ENCODE data around the gene OR2T29.

OR2T29 gene

GRCh38 chr1:248590055-248590454, 27.5 kb upstream of the OR2T29 start:
- Histone ChIP-seq H3K18ac (ENCODE audit: low read length) (no peak overlapping the region), H3K36me3 (replicated peaks in 1 of 2; ENCODE audit: control insufficient read depth in 2 of 2, insufficient read depth in 2 of 2, low read length in 2 of 2) (no peaks in the 10 kb centered on the region), H2AK5ac (ENCODE audit: low read depth, low read length) (no peak overlapping the region), H3K4me2 (ENCODE audit: insufficient read depth, low read length, poor library complexity, severe bottlenecking) (no peak overlapping the region), H3K14ac (ENCODE audit: low read length) (no peak overlapping the region), H4K8ac (ENCODE audit: low read depth, low read length) (no peak overlapping the region), H2BK5ac (ENCODE audit: low read length) (no peak overlapping the region), H2BK15ac (ENCODE audit: low read length) (no peak overlapping the region), H3K4me1 (ENCODE audit: control insufficient read depth in 2 of 2, insufficient read depth in 1 of 2, low read depth in 1 of 2, low read length in 2 of 2) (no peaks in the 10 kb centered on the region), H3K9ac (ENCODE audit: low read depth, low read length, poor library complexity) (no peak overlapping the region), H3K27me3 (ENCODE audit: control insufficient read depth in 3 of 3, insufficient read depth in 3 of 3, low read depth in 1 of 3, low read length in 3 of 3) (no peaks in the 10 kb centered on the region), H3K4ac (ENCODE audit: low read length) (no peak overlapping the region), H3K4me3 (ENCODE audit: low read length in 2 of 2) (peak overlapping the region in 1 of 2 donors; percentile 58), H2BK120ac (ENCODE audit: low read depth, low read length) (no peak overlapping the region), H4K91ac (ENCODE audit: low read depth, low read length, poor library complexity) (no peak overlapping the region), H2BK12ac (ENCODE audit: low read length) (no peak overlapping the region), H3K27ac (replicated peaks; ENCODE audit: low read length) (no peak overlapping the region), H3K79me1 (ENCODE audit: low read depth, low read length) (no peaks in the 10 kb centered on the region), H3K23ac (ENCODE audit: low read depth, low read length, poor library complexity) (no peak overlapping the region), H2AFZ (ENCODE audit: low read length) (no peak overlapping the region), H3K9me3 (replicated peaks in 1 of 2; ENCODE audit: control insufficient read depth in 2 of 2, insufficient read depth in 1 of 2, low read depth in 1 of 2, low read length in 2 of 2) (peaks cover 0 to 16% of the 10 kb centered on the region in 2 donors)
- WGBS, 2 donors (ENCODE audit: extremely low coverage in 2 of 2, insufficient read length in 2 of 2, insufficient replicate concordance in 1 of 2) = no CpG with 5 or more reads among the region's 17 CpGs
- no peak for DNase-seq (ENCODE audit: low spot score)

- Histone ChIP-seq H3K79me1 (ENCODE audit: low read depth, low read length) (no peaks in the 10 kb centered on the region), H3K4me3 (ENCODE audit: low read length in 2 of 2) (no peak overlapping the region), H3K4me1 (ENCODE audit: control insufficient read depth in 2 of 2, insufficient read depth in 1 of 2, low read depth in 1 of 2, low read length in 2 of 2) (no peaks in the 10 kb centered on the region), H3K27ac (replicated peaks; ENCODE audit: low read length) (no peak overlapping the region), H4K8ac (ENCODE audit: low read depth, low read length) (no peak overlapping the region), H3K9me3 (replicated peaks in 1 of 2; ENCODE audit: control insufficient read depth in 2 of 2, insufficient read depth in 1 of 2, low read depth in 1 of 2, low read length in 2 of 2) (peaks cover 0 to 16% of the 10 kb centered on the region in 2 donors), H3K18ac (ENCODE audit: low read length) (no peak overlapping the region), H3K4ac (ENCODE audit: low read length) (no peak overlapping the region), H2BK120ac (ENCODE audit: low read depth, low read length) (no peak overlapping the region), H3K4me2 (ENCODE audit: insufficient read depth, low read length, poor library complexity, severe bottlenecking) (no peak overlapping the region), H4K91ac (ENCODE audit: low read depth, low read length, poor library complexity) (no peak overlapping the region), H2BK12ac (ENCODE audit: low read length) (no peak overlapping the region), H3K14ac (ENCODE audit: low read length) (no peak overlapping the region), H3K36me3 (replicated peaks in 1 of 2; ENCODE audit: control insufficient read depth in 2 of 2, insufficient read depth in 2 of 2, low read length in 2 of 2) (no peaks in the 10 kb centered on the region), H2BK15ac (ENCODE audit: low read length) (no peak overlapping the region), H2AFZ (ENCODE audit: low read length) (no peak overlapping the region), H3K23ac (ENCODE audit: low read depth, low read length, poor library complexity) (no peak overlapping the region), H2AK5ac (ENCODE audit: low read depth, low read length) (no peak overlapping the region), H3K27me3 (ENCODE audit: control insufficient read depth in 3 of 3, insufficient read depth in 3 of 3, low read depth in 1 of 3, low read length in 3 of 3) (no peaks in the 10 kb centered on the region), H3K9ac (ENCODE audit: low read depth, low read length, poor library complexity) (no peak overlapping the region), H2BK5ac (ENCODE audit: low read length) (no peak overlapping the region)
- DNase-seq (ENCODE audit: low spot score) = no peak
- no CpG with 5 or more reads among the region's 3 CpGs for WGBS, 2 donors (ENCODE audit: extremely low coverage in 2 of 2, insufficient read length in 2 of 2, insufficient replicate concordance in 1 of 2)
Measured at GRCh38 chr1:248589334-248589733, 26.8 kb upstream of the OR2T29 start.

GRCh38 chr1:248585266-248585665, 22.7 kb upstream of the OR2T29 start:
- no peak overlapping the region for H2BK5ac ChIP-seq (ENCODE audit: low read length)
- no peak overlapping the region for H2AFZ ChIP-seq (ENCODE audit: low read length)
- DNase-seq (ENCODE audit: low spot score) = no peak
- H3K27ac ChIP-seq (replicated peaks; ENCODE audit: low read length) = no peak overlapping the region
- WGBS, 2 donors (ENCODE audit: extremely low coverage in 2 of 2, insufficient read length in 2 of 2, insufficient replicate concordance in 1 of 2) = no CpG with 5 or more reads among the region's 3 CpGs
- no peaks in the 10 kb centered on the region for H3K27me3 ChIP-seq (ENCODE audit: control insufficient read depth in 3 of 3, insufficient read depth in 3 of 3, low read depth in 1 of 3, low read length in 3 of 3)
- no peak overlapping the region for H2BK12ac ChIP-seq (ENCODE audit: low read length)
- no peak overlapping the region for H3K9ac ChIP-seq (ENCODE audit: low read depth, low read length, poor library complexity)
- no peak overlapping the region for H2BK120ac ChIP-seq (ENCODE audit: low read depth, low read length)
- no peak overlapping the region for H3K4ac ChIP-seq (ENCODE audit: low read length)
- no peaks in the 10 kb centered on the region for H3K79me1 ChIP-seq (ENCODE audit: low read depth, low read length)
- no peak overlapping the region for H3K14ac ChIP-seq (ENCODE audit: low read length)
- H3K4me1 ChIP-seq (ENCODE audit: control insufficient read depth in 2 of 2, insufficient read depth in 1 of 2, low read depth in 1 of 2, low read length in 2 of 2) = no peaks in the 10 kb centered on the region
- no peak overlapping the region for H4K91ac ChIP-seq (ENCODE audit: low read depth, low read length, poor library complexity)
- peaks cover 0 to 2% of the 10 kb centered on the region in 2 donors for H3K9me3 ChIP-seq (replicated peaks in 1 of 2; ENCODE audit: control insufficient read depth in 2 of 2, insufficient read depth in 1 of 2, low read depth in 1 of 2, low read length in 2 of 2)
- no peak overlapping the region for H2BK15ac ChIP-seq (ENCODE audit: low read length)
- H2AK5ac ChIP-seq (ENCODE audit: low read depth, low read length) = no peak overlapping the region
- no peaks in the 10 kb centered on the region for H3K36me3 ChIP-seq (replicated peaks in 1 of 2; ENCODE audit: control insufficient read depth in 2 of 2, insufficient read depth in 2 of 2, low read length in 2 of 2)
- H3K4me2 ChIP-seq (ENCODE audit: insufficient read depth, low read length, poor library complexity, severe bottlenecking) = no peak overlapping the region
- H4K8ac ChIP-seq (ENCODE audit: low read depth, low read length) = no peak overlapping the region
- no peak overlapping the region for H3K18ac ChIP-seq (ENCODE audit: low read length)
- no peak overlapping the region for H3K23ac ChIP-seq (ENCODE audit: low read depth, low read length, poor library complexity)
- H3K4me3 ChIP-seq (ENCODE audit: low read length in 2 of 2) = no peak overlapping the region

GRCh38 chr1:248576260-248576980, 13.8 kb upstream of the OR2T29 start:
- no CpG with 5 or more reads among the region's 9 CpGs for WGBS, 2 donors (ENCODE audit: extremely low coverage in 2 of 2, insufficient read length in 2 of 2, insufficient replicate concordance in 1 of 2)
- H3K79me1 ChIP-seq (ENCODE audit: low read depth, low read length) = no peaks in the 10 kb centered on the region

More at GRCh38 chr1:248576260-248576980, 13.8 kb upstream of the OR2T29 start:
- no peak for DNase-seq (ENCODE audit: low spot score)
- Histone ChIP-seq H4K8ac (ENCODE audit: low read depth, low read length) (no peak overlapping the region), H3K18ac (ENCODE audit: low read length) (no peak overlapping the region), H2AFZ (ENCODE audit: low read length) (no peak overlapping the region), H3K4ac (ENCODE audit: low read length) (no peak overlapping the region), H3K27ac (replicated peaks; ENCODE audit: low read length) (no peak overlapping the region), H2BK15ac (ENCODE audit: low read length) (no peak overlapping the region), H3K4me2 (ENCODE audit: insufficient read depth, low read length, poor library complexity, severe bottlenecking) (no peak overlapping the region), H3K9ac (ENCODE audit: low read depth, low read length, poor library complexity) (no peak overlapping the region), H2AK5ac (ENCODE audit: low read depth, low read length) (no peak overlapping the region), H3K23ac (ENCODE audit: low read depth, low read length, poor library complexity) (no peak overlapping the region), H2BK5ac (ENCODE audit: low read length) (no peak overlapping the region), H3K9me3 (replicated peaks in 1 of 2; ENCODE audit: control insufficient read depth in 2 of 2, insufficient read depth in 1 of 2, low read depth in 1 of 2, low read length in 2 of 2) (peaks cover 0 to 3% of the 10 kb centered on the region in 2 donors), H4K91ac (ENCODE audit: low read depth, low read length, poor library complexity) (no peak overlapping the region), H3K36me3 (replicated peaks in 1 of 2; ENCODE audit: control insufficient read depth in 2 of 2, insufficient read depth in 2 of 2, low read length in 2 of 2) (no peaks in the 10 kb centered on the region), H2BK120ac (ENCODE audit: low read depth, low read length) (no peak overlapping the region), H3K4me1 (ENCODE audit: control insufficient read depth in 2 of 2, insufficient read depth in 1 of 2, low read depth in 1 of 2, low read length in 2 of 2) (no peaks in the 10 kb centered on the region), H2BK12ac (ENCODE audit: low read length) (no peak overlapping the region), H3K14ac (ENCODE audit: low read length) (no peak overlapping the region), H3K27me3 (ENCODE audit: control insufficient read depth in 3 of 3, insufficient read depth in 3 of 3, low read depth in 1 of 3, low read length in 3 of 3) (no peaks in the 10 kb centered on the region), H3K4me3 (ENCODE audit: low read length in 2 of 2) (no peak overlapping the region)
